ENCODE data around the gene TPSD1.
"Not testable (repeated sequence)": the region's sequence is repeated elsewhere in the genome, so short reads cannot be mapped to it uniquely, and the experiment has no call there.

Gene TPSD1

GRCh38 chr16:1283996-1284616, 28.2 kb downstream of the TPSD1 start:
- DNase-seq, result no peak

GRCh38 chr16:1285669-1286512, 30.0 kb downstream of the TPSD1 start:
- DNase-seq, result no peak

GRCh38 chr16:1286513-1287094, 30.7 kb downstream of the TPSD1 start:
- DNase-seq, result no peak

GRCh38 chr16:1287982-1288670, 32.3 kb downstream of the TPSD1 start:
- no peak for DNase-seq

- no peak for DNase-seq
Measured at GRCh38 chr16:1288813-1289476, 33.1 kb downstream of the TPSD1 start.

GRCh38 chr16:1289477-1289866, 33.6 kb downstream of the TPSD1 start:
- no peak for DNase-seq

- no peak for DNase-seq
Measured at GRCh38 chr16:1290063-1290501, 34.2 kb downstream of the TPSD1 start.

- no peak for DNase-seq
Measured at GRCh38 chr16:1290860-1291575, 35.1 kb downstream of the TPSD1 start.

- no peak for DNase-seq
Measured at GRCh38 chr16:1291576-1291974, 35.7 kb downstream of the TPSD1 start.

- DNase-seq, result not testable (repeated sequence)
Measured at GRCh38 chr16:1292208-1292607, 36.3 kb downstream of the TPSD1 start.

GRCh38 chr16:1292808-1293207, 36.9 kb downstream of the TPSD1 start:
- not testable (repeated sequence) for DNase-seq

- DNase-seq, result no peak
Measured at GRCh38 chr16:1293921-1294656, 38.2 kb downstream of the TPSD1 start.

- no peak for DNase-seq
Measured at GRCh38 chr16:1295465-1295864, 39.6 kb downstream of the TPSD1 start.

GRCh38 chr16:1296688-1297017, 40.8 kb downstream of the TPSD1 start:
- not testable (repeated sequence) for DNase-seq

GRCh38 chr16:1297018-1297696, 41.3 kb downstream of the TPSD1 start:
- DNase-seq, result no peak

- no peak for DNase-seq
Measured at GRCh38 chr16:1298406-1298805, 42.5 kb downstream of the TPSD1 start.

- no peak for DNase-seq
Measured at GRCh38 chr16:1299012-1299867, 43.4 kb downstream of the TPSD1 start.

- DNase-seq, result no peak
Measured at GRCh38 chr16:1299868-1300203, 44.0 kb downstream of the TPSD1 start.

GRCh38 chr16:1300664-1301476, 45.0 kb downstream of the TPSD1 start:
- DNase-seq, result peak; percentile 78

Measured in CD4-positive, alpha-beta T cell treated with Interleukin-21 for 1 hour (primary cell).